Fibroblast of lung (primary cell): ENCODE measurements around the gene PHRF1.

Source experiments
- EZH2 ChIP-seq: IDR thresholded peaks from 2 replicates; pipeline ENCODE4 v1.5.1; 2012; ENCODE audit warnings: low read length, control low read depth, mild to moderate bottlenecking; ENCODE audit errors: missing control alignments
- TF ChIP-seq, protein P1 (sequence below), 2 donors: IDR thresholded peaks in 1 of 2; conservative IDR thresholded peaks in 1 of 2; 1 replicate in 1 of 2; 2 replicates in 1 of 2; pipeline ENCODE4 v1.5.1; 2011 to 2012; ENCODE audit warnings: low read length in 2 of 2, control low read depth in 1 of 2, inconsistent platforms in 1 of 2, low read depth in 1 of 2, mild to moderate bottlenecking in 1 of 2

DNA sequence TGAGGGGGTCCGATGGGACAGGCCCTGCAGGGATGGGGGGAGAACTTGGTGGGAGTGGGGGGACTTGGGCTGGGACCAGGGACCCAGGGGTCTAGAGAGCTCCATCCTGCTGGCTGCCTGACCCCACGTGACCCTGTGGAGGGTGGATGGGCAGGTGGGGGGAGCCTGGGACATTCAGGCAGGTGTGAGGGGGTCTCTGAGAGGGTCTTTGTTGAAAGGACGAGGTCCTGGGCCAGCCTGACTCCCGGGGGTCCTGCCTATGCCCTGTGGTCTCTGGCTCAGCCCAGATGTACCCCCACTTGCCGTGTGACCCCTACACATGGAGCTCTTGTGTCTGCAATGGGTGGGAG is 31.5 kb upstream of the PHRF1 start:
- TF ChIP-seq, protein P1, sequence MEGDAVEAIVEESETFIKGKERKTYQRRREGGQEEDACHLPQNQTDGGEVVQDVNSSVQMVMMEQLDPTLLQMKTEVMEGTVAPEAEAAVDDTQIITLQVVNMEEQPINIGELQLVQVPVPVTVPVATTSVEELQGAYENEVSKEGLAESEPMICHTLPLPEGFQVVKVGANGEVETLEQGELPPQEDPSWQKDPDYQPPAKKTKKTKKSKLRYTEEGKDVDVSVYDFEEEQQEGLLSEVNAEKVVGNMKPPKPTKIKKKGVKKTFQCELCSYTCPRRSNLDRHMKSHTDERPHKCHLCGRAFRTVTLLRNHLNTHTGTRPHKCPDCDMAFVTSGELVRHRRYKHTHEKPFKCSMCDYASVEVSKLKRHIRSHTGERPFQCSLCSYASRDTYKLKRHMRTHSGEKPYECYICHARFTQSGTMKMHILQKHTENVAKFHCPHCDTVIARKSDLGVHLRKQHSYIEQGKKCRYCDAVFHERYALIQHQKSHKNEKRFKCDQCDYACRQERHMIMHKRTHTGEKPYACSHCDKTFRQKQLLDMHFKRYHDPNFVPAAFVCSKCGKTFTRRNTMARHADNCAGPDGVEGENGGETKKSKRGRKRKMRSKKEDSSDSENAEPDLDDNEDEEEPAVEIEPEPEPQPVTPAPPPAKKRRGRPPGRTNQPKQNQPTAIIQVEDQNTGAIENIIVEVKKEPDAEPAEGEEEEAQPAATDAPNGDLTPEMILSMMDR (conservative IDR thresholded peaks at IDR 0.05 in 1 of 2, IDR thresholded peaks at IDR 0.05 in 1 of 2; ENCODE audit: low read depth in 1 of 2, low read length in 2 of 2): no peak
- no peak for TF ChIP-seq EZH2
